Right hindlimb (tissue), 1 donor: ENCODE measurements around the gene TUBGCP3.
A peak's percentile ranks its signal among the peaks of the same experiment; 100 is the strongest.
"Not testable (repeated sequence)": the region's sequence is repeated elsewhere in the genome, so short reads cannot be mapped to it uniquely, and the experiment has no call there.

Experiments
- DNase-seq: peaks from one replicate; pipeline ENCODE4 v3.0.0-alpha.2; 2018

Gene TUBGCP3

GRCh38 chr13:112521073-112521685 is 66.8 kb downstream of the TUBGCP3 start:
- DNase-seq = no peak

- DNase-seq = no peak
Observed at GRCh38 chr13:112519517-112520060, 68.4 kb downstream of the TUBGCP3 start.

GRCh38 chr13:112516218-112516617 is 71.7 kb downstream of the TUBGCP3 start:
- DNase-seq = no peak

- DNase-seq = no peak
Observed at GRCh38 chr13:112513761-112514160, 74.2 kb downstream of the TUBGCP3 start.

- no peak for DNase-seq
Observed at GRCh38 chr13:112510987-112511685, 76.8 kb downstream of the TUBGCP3 start.

GRCh38 chr13:112510002-112510780 is 77.8 kb downstream of the TUBGCP3 start:
- DNase-seq = peak; percentile 44

GRCh38 chr13:112509190-112509589 is 78.8 kb downstream of the TUBGCP3 start:
- no peak for DNase-seq

GRCh38 chr13:112506046-112506445 is 81.9 kb downstream of the TUBGCP3 start:
- DNase-seq = no peak

- DNase-seq = no peak
Observed at GRCh38 chr13:112496166-112496565, 91.8 kb downstream of the TUBGCP3 start.

GRCh38 chr13:112495465-112495864 is 92.5 kb downstream of the TUBGCP3 start:
- DNase-seq = no peak

GRCh38 chr13:112489199-112489598 is 98.8 kb downstream of the TUBGCP3 start:
- DNase-seq = no peak

- DNase-seq = not testable (repeated sequence)
Observed at GRCh38 chr13:112488343-112489050, 99.5 kb downstream of the TUBGCP3 start.

- no peak for DNase-seq
Observed at GRCh38 chr13:112487127-112487517, 100.8 kb downstream of the TUBGCP3 start.

GRCh38 chr13:112486386-112487126 is 101.4 kb downstream of the TUBGCP3 start:
- no peak for DNase-seq

- not testable (repeated sequence) for DNase-seq
Observed at GRCh38 chr13:112485814-112486213, 102.1 kb downstream of the TUBGCP3 start.

GRCh38 chr13:112483299-112483698 is 104.7 kb downstream of the TUBGCP3 start:
- no peak for DNase-seq

GRCh38 chr13:112481458-112481857 is 106.5 kb downstream of the TUBGCP3 start:
- no peak for DNase-seq

GRCh38 chr13:112479389-112479788 is 108.6 kb downstream of the TUBGCP3 start:
- DNase-seq = no peak

- no peak for DNase-seq
Observed at GRCh38 chr13:112477070-112477619, 110.8 kb downstream of the TUBGCP3 start.

- no peak for DNase-seq
Observed at GRCh38 chr13:112475889-112476288, 112.1 kb downstream of the TUBGCP3 start.

GRCh38 chr13:112474869-112475268 is 113.1 kb downstream of the TUBGCP3 start:
- no peak for DNase-seq

GRCh38 chr13:112473818-112474217 is 114.1 kb downstream of the TUBGCP3 start:
- no peak for DNase-seq
